GM21786 (cell line): ENCODE measurements around the gene TEKT5.

Experiments
- ATAC-seq: cut with Tn5 transposase; IDR thresholded peaks from one replicate; pipeline ENCODE4 v1.9.1; 2021; ENCODE audit not compliant: unreplicated experiment

Gene TEKT5

DNA sequence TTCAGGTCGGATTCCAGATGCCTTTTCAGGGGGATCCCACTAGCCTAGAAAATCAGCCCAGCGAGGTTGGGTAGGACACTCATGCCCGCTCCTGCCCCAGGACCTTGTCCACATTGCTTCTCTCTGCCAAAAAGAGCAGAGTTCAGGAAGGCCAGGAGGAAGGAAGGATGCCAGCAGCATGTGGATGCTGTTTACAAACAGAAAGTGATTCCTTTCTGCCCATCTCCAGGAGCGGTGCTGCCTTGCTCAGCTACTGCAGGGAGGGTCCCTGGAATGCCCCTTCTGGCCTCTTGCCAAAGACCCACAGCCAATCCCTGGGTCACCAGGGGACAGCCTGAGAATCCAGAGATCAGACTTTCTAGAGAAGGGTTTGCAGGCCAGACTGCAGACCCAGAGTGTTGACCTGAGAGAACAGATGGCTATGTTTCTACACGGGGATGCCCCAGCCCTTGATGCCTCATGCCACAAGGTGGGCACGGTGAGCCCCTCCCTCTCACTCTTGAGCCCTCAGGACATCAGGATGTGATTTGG is 82.0 kb downstream of the TEKT5 start:
- no peak for ATAC-seq

DNA sequence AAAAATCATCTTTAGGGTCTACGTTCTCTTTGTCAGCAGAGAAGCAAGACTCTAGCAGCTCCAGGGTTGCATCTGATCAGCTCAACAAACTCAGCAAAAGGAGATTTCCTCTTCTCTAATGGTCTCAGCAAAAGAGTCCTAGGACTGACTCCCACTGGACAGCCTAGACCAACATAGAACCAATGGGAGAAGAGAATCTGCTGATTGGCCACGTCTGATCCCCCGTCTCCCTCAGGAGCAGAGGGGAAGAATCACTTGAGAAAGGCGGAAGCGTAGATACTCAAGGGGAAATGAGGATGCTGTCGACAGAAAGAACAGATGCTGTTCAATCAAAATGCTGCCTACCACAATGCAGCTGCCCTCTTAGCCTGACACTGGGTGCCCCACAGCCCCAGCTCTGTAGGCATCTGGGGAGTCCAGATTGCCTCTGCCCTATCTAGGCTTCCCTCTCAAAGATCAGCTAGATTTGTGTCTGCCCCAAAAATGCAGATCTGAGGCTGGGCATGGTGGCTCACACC is 82.8 kb downstream of the TEKT5 start:
- ATAC-seq = no peak

DNA sequence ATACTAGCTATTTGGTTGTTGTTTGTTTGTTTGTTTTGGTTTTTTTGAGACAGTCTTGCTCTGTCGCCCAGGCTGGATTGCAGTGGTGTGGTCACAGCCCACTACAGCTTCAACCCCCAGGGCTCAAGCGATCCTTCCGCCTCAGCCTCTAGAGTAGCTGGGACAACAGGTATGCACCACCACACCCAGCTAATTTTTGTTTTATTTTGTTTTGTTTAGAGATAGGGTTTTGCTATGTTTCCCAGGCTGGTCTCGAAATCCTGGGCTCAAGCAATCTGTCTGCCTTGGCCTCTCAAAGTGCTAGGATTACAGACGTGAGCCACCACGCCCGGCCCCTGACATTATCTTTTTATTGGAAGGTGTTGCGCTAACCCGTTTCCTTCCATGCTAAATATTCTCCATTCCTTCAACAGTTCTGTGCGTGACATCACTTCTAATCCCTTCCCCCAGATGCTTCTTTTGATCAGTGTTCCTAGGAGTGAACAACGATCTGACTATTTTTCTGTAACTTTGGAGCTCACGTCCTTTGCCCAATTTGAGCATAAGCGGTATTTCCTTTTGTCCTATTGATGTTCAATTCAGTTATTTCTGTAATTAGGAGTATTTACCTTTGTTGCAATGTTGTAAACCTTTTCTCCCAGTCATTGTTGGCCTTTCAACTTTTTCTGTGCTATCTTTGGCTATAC is 84.1 kb downstream of the TEKT5 start:
- no peak for ATAC-seq

DNA sequence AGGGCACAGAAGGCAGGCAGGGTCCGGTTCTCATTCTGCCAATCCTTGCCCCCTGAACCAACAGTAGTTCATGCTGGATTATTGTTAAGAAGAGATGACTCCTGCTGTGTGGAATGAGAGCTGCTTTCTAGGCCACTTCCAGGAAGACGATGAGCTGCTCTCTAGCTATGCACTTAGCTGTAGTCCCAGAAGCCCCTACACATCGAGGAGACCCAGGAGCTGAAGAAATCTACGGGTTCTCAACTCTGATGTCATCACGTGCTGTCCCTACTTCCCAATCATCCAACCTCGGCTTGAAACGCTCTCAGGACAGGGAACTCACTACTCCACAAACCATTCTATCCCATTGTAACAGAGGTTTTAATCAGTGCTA is 85.3 kb downstream of the TEKT5 start:
- ATAC-seq = no peak

DNA sequence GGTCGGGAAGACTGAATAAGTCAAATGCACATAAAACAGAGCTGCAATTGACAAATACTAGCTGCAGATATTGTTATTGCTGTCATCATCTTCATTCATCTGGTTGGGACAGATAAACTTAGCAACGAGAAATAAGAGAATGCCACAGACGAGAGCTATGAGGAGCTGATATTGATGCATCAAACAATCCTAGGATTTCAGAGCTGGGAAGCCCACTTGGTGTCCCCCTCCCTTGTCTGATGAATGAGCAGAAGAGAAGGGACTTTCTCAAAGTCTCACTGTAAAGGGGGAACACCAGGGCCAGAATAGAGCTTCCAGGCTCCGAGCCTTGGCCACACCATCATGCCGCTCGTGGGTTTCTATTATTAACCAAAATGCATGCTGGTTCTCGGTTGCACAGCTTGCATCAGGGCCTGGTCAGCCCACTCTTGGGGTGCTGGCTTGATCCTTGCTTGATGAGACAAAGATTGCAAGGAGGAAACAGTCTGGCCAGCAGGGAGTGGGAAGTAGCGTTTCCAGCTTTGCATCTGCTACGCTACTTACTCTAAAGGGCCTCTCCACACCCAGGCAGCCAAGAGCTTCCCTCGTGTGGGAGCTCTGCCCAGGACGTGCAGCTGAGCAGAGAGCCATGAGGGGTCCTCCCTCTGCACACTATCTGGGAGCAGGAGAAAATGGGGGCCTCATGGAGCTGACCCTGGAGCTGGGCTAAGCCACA is 85.9 kb downstream of the TEKT5 start:
- no peak for ATAC-seq

DNA sequence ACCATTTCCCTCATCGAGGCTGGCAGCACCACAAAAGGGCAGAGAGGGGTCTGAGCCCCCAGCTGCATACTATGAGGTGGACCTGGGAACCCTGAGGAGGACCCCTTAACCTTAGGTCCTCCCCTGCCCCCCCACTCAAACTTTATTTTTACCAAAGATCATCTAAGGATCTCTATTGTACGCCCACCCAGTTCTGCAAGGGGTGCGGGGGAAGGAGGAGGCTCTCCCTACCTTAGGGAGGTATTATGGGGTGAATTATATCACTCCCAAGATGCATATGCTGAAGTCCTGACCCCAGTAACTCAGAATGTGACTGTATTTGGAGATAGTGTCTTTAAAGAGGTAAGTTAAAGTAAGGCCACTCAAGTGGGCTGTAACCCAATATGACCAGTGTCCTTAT is 87.6 kb downstream of the TEKT5 start:
- ATAC-seq = no peak

DNA sequence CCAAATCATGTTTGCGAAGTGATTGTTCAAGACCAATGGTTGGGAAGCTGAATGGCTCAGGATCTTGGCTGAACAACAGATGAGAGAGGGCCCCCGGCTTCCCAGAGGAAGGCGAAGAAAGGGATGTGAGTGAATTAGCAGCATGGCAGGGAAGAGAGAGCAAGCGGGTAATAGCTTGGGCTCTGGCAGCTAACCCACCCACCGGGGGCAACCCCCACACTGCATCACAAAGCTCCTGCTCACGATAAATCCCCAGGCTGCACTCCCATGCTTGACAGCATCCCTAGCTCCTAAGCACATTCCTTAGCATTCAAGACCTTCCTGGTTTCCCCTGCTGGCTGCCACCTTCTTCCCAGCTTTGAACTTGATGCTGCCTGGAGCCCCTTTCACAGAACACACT is 88.1 kb downstream of the TEKT5 start:
- ATAC-seq = no peak

DNA sequence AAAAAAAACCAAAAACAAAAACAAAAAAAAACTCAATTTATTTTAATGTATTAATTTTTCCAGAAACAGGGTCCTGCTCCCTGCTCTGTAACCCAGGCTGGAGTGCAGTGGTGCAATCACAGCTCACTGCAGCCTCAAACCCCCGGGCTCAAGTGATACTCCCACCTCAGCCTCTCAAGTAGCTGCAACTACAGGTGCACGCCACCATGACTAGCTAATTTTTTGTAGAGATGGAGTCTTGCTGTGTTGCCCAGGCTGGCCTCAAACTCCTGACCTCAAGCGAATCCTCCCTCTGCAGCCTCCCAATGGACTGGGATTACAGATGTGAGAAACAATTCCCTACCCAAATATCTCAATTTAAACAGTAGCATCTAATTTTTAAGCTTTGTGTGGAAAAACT is 89.1 kb downstream of the TEKT5 start:
- no peak for ATAC-seq

DNA sequence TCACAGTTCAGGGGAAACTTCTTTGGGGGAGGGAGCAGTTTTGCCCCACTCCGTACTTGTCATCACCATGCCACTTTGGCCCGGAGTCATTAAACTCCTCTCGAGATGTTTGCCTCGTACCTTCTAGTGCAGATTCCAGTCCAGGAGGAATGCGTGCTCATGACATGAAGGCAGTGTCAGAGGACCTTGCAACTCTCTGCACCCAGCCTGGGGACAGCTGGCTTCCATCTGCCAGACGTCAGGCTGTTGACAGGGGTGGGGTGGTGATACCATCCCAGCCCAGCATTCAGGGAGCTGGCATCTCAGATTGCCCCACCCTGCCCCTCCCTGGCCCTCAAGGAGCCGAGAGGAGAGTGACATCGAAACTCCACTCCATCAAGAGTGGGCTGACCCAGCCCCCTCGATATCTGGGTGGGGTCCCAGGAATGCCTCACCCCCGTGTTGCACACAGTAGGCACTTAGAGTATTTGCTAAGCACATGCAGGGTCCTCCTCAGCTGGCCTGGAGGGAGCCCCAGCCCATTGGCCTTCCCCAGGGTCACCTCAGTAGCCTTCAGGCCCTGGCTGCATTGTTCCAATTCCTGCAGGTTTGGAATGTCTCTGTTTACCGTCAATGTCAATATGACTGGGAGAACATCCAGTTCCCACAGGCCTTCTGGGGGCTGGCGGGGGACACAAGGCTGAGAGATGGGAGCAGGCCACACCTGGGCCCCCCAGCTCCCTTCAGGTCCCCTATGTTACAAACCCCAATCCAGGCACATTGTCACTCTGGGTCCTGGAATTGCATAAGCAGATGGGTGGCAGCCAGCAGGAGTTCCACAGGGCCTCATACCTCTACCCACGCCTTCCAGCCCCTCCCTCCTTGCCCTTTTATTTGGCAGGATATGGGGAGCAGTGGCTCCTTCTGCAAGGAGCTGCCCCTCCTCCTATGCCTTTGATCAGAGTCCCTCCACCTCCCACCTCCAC is 93.0 kb downstream of the TEKT5 start:
- no peak for ATAC-seq

DNA sequence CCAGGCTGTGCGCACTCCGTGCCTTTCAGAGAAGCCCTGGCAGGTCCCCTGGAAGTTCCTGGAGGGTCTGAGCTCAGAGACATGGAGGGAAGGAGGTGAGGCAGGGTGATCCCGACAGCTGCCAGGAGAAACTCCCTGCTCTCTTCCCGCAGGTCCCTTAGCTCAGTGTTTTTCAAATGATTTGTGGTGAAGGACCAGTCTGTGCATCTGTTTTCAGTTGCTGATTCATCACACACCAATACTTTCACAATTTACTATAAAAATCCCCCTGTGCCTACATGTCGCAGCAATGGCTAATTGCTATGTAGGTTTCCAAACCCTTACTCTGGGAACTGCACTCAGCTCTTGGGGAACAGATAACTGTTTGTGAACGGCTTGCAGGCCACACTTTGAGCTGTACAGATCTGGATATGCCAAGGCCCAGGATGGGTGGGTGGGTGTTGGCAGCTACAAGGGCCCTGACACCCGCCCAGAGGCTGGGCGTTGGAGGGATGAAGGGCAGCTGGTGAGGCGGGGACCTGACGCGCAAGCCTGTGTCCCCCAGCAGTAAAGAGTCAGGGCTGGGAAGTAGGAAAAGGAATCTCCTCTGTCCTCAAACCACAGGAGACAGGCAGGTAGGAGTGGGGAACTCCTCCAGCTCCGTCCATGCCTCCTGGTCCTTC is 93.8 kb downstream of the TEKT5 start:
- no peak for ATAC-seq

DNA sequence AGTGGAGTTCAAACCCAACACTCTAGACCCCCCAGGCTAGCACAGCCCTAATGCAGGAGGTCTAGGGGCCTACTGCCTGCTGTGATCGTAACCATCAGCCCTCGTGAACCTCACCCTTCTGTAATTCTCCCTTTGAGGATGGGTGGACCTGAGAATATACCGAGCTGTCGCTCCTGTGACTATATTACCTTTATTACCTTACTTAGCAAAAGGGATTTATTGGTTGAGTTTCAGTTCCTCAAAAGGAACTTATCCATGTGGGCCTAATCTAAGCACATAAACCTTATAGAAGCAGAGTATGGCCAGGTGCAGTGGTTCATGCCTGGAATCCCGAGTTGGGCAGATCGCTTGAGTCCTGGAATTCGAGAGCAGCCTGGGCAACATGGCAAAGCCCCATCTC is 95.1 kb downstream of the TEKT5 start:
- ATAC-seq = no peak

DNA sequence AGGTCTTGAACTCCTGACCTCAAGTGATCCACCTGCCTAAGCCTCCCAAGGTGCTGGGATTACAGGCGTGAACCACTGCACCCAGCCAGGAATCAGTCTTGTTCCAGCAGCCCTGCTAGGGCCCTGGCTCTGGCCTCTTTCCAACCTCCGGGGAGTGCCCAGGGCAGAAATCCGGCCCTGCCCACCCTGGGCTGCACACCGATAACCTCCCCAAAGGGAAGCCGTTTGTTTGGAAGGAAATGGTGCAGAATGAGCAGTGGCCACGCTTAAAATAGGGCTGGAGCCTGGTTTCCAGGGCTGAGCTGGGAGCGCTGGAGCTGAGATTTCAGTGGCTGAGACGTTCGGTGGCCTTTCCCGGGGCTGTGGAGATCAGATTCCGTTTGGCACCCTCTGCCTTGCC is 96.6 kb downstream of the TEKT5 start:
- ATAC-seq = no peak

DNA sequence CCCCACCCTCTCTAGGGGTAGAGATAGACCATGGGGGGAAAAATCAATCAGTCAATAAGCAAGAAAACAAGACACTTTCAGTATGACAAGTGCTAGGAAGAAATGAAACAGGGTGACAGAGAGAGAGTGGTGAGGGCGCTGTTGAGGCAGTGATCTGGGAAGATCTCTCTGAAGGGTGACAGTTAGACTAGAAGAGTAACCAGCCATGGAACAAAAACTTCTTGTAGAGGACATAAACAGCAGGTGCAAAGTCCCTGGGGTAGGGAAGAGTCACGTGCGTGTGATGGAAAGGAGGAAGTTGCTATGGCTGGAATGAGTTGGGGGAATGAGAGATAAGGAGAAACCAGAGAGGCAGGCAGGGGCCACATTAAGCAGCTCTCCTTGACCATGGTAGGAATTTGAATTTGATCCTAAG is 97.5 kb downstream of the TEKT5 start:
- no peak for ATAC-seq

DNA sequence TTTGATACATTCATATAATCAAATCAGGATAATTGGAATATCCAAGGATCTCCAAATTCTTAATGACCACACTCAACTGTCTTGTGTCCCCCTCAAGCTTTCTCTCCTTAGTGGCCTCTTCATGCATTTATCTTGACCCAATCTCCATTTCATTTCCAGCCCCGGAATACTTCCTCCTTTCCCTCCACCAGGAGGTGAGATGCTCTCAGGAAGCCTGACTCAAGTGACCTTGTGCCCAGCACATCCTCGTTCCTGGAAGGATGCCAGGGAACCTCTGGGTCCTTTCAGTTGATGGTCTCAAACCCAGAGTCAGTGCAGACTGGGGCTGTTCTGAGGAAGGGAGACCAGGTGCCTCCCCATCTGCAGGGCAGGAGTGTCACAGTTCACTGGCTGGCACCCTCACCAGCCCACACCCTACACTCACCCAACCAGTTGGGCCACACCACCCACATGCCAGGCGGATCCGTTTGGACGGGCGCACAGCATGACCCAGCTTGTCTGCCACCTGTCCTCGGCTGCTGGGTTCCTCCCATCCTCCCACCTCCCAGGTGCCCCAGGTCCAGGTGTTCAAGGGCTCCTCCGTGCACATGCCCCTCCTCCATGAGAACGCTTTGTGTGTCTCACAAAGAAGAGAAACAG is 100.3 kb downstream of the TEKT5 start:
- ATAC-seq = no peak

DNA sequence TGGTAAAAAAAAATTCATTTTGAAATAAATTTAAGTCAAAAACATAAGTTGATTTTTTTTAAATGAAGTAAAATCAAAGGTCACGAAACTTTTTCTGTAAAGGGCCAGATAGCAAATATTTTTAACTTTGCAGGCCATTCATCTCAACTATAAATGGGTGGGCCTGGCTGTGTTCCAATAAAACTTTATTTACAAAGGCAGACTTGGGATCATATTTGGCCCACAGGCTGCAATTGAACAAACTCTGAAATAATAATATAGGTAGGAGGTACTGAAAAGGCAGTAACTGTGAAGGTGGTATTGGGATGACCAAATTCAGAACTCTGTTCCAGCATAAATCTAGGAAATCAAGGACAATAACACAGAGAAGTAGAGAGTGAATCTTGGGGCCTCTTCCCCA is 102.1 kb downstream of the TEKT5 start:
- ATAC-seq = no peak

DNA sequence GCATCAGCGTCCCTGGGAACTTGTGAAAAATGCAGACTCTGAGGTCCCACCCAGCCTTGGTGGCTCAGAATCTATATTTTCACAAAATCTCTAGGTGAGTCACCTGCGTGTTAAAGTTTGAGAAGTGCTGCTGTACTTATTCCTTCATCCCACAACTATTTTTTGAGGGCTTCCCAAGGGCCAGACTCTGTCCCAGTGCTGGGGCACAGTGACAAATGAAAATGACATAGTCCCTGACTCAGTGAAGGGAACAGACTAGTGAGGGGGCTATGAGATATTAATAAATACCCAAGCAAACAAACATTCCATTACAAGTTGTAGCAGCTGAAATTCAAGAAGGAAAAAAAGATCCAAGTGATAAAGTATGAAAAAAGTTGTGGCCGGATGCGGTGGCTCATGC is 104.4 kb downstream of the TEKT5 start:
- no peak for ATAC-seq

DNA sequence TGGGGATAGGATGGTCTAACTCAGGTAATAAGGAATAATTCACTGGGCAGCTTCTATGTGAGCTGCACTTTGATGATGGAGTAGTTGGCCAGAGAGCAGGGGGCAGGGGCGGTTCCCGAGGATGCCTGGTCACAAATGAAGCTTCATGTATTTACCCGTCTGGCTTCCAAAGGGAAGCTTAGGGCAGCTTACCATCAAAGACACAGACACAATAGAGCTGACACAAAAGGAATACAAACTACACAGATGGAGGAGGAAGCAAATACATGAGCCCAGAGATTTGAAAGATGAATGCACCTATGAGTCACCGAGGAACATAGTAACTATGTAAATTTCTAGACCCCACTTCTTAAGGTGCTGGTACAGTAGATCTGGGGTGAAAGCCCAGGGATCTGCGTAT is 105.6 kb downstream of the TEKT5 start:
- no peak for ATAC-seq

DNA sequence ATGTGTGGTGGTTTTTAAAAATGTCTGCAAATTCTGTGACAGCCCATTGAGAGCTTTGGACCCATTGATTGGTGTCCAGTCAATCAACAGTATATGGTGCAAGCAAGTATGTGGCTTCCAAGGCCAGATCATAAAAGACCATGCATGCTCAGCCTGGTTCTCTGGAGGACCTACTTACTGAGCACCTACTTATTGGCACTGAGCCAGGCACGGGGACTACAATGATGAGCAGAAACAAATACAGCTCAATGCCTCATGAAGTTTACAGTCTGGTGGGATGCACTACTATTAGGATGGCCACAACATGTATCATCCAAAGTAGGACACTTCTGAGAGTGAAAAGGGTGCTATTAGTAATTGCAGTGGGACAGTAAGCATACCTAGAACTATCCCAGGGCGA is 107.1 kb downstream of the TEKT5 start:
- ATAC-seq = no peak

DNA sequence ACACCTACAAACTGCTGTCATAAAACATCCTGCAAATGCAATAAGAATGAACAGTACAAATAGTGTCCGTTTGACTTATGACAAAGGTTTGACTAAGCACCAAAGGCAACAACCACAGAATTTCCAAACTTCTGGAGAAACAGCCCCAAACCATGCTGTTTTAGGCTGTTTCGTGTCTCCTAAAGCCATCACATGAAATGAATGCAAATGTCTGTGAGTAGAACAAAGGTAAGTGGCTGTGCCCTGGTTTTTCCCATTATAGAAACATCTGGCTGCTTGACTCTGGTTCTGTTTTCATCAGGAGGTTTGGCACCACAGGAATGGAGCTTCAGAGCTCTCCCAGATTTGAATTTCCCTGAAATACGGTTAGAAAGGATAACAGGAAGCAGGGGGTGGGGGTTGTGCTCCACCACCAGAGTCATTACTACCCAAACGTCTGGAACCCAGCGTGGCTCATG is 109.7 kb downstream of the TEKT5 start:
- no peak for ATAC-seq

DNA sequence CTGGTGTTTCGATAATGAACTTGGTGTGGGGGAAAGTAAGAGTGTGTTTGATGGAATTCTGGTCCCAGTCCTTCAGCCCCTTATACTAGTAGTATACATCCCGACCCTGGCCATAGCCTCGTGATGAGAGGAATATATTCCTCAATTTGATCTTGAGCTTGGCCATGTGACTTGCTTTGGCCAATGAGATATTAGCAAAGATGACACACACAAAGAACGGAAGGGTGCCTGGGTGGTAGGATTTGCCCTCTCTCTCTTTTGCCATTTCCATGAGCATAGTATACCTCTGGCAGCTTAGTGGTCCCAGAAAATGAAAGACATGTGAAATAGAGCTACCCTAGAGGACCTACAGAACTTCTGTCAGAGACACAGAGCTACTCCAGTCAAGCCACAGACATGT is 111.5 kb downstream of the TEKT5 start:
- ATAC-seq = no peak
